OCI-LY7 (cell line): ENCODE data around the gene MGST3. TPM values are rescaled to one million over a fixed set of nuclear protein-coding genes. Genes with fewer than 3 reads are reported as not detected.

Source experiments
- Bru-seq: library from RNA; stranded (reverse); fragments of 400-500 nt; gene quantifications from one replicate; lab custom pipeline; 2021; lab: Mats Ljungman, UMichigan
- BruChase-seq, 2 experiments: library from RNA; stranded (reverse); fragments of 400-500 nt; gene quantifications; one replicate each; lab custom pipeline; 2021; lab: Mats Ljungman, UMichigan
- BruUV-seq: library from RNA; stranded (reverse); fragments of 400-500 nt; replicated peaks from 2 replicates; lab custom pipeline; 2021; lab: Mats Ljungman, UMichigan
- CTCF ChIA-PET: fragments of 300-600 bp; sonication (Branson Sonifier 250); formaldehyde crosslinking; loops from one replicate; lab custom pipeline; 2022; ENCODE audit warnings: antibody characterized with exemption; ENCODE audit not compliant: unreplicated experiment; lab: Charles Lee
- POLR2A ChIA-PET: fragments of 300-600 bp; sonication (Branson Sonifier 250); formaldehyde crosslinking; loops from one replicate; lab custom pipeline; 2022; ENCODE audit warnings: antibody characterized with exemption; lab: Charles Lee
- DNase-seq: peaks from one replicate; pipeline ENCODE4 v3.0.0-alpha.2; 2015; ENCODE audit warnings: low spot score
- H2AFZ ChIP-seq: fragments of 200-600 bp; sonication (generic), shearing (Covaris generic); 2 replicates; pipeline ENCODE4 v1.6.1; 2014; ENCODE audit warnings: mild to moderate bottlenecking, antibody characterized with exemption, low read length, moderate library complexity
- H3K27ac ChIP-seq: fragments of 200-600 bp; sonication (generic); 2 replicates; pipeline ENCODE4 v1.5.1; 2014; ENCODE audit warnings: mixed run types, low read depth, mild to moderate bottlenecking, moderate library complexity, low read length, inconsistent platforms; ENCODE audit not compliant: poor library complexity, severe bottlenecking
- H3K36me3 ChIP-seq: fragments of 200-600 bp; sonication (generic); 2 replicates; pipeline ENCODE4 v1.6.1; 2014; ENCODE audit warnings: mild to moderate bottlenecking, antibody characterized with exemption, low read length, moderate library complexity, mixed read lengths; ENCODE audit not compliant: insufficient read depth
- H3K4me1 ChIP-seq: fragments of 200-600 bp; sonication (generic); 2 replicates; pipeline ENCODE4 v1.5.1; 2014; ENCODE audit warnings: mild to moderate bottlenecking, low read length; ENCODE audit not compliant: insufficient read depth, poor library complexity, severe bottlenecking
- H3K4me2 ChIP-seq: fragments of 200-600 bp; sonication (generic); 2 replicates; pipeline ENCODE4 v1.6.1; 2014; ENCODE audit warnings: mild to moderate bottlenecking, low read length
- H3K4me3 ChIP-seq: fragments of 200-600 bp; sonication (generic); 2 replicates; pipeline ENCODE4 v1.5.1; 2014; ENCODE audit warnings: mild to moderate bottlenecking, low read depth, low read length; ENCODE audit not compliant: poor library complexity, severe bottlenecking
- H3K79me2 ChIP-seq: fragments of 200-600 bp; sonication (generic); 2 replicates; pipeline ENCODE4 v1.6.1; 2016; ENCODE audit warnings: low read depth, mild to moderate bottlenecking, low read length, moderate library complexity, mixed read lengths; ENCODE audit not compliant: insufficient read depth
- H3K9me2 ChIP-seq: fragments of 200-600 bp; sonication (generic); 2 replicates; pipeline ENCODE4 v1.6.1; 2016; ENCODE audit warnings: mild to moderate bottlenecking, low read length, mixed read lengths; ENCODE audit not compliant: insufficient read depth
- H3K9me3 ChIP-seq: fragments of 200-600 bp; sonication (generic); 2 replicates; pipeline ENCODE4 v1.6.1; 2014; ENCODE audit warnings: mild to moderate bottlenecking, mixed run types, low read length, mixed read lengths
- H4K20me1 ChIP-seq: fragments of 200-600 bp; sonication (generic); 2 replicates; pipeline ENCODE4 v1.6.1; 2014; ENCODE audit warnings: mild to moderate bottlenecking, antibody characterized with exemption, low read length, moderate library complexity, mixed read lengths; ENCODE audit not compliant: insufficient read depth
- EZH2phosphoT487 ChIP-seq: fragments of 200-600 bp; sonication (generic); IDR thresholded peaks from 2 replicates; pipeline ENCODE4 v1.6.1; 2018; ENCODE audit warnings: low read depth, borderline replicate concordance, mild to moderate bottlenecking, mixed run types, antibody characterized with exemption, low read length, moderate library complexity, mixed read lengths
- intact Hi-C: fragments of 100-400 bp; cut with micrococcal nuclease; formaldehyde crosslinking; loops from one replicate; pipeline ENCODE4 v1.10.0; 2022; ENCODE audit not compliant: unreplicated experiment
- long read RNA-seq: library from polyadenylated mRNA; stranded (forward); transcript quantifications from one replicate; pipeline ENCODE4 v2.0.0, GENCODE V29; 2022
- total RNA-seq, 2 experiments: library from RNA; depleted of rRNA in 1 of 2; stranded (reverse); fragments of >200 nt in 1 of 2; shearing (Covaris generic) in 1 of 2; gene quantifications; 2 replicates each; pipeline ENCODE4 v1.2.3, GENCODE V29; 2014 to 2022
- TF ChIP-seq, protein P1 (sequence below): fragments of 200-600 bp; sonication (generic); conservative IDR thresholded peaks from 2 replicates; pipeline ENCODE4 v1.5.1; 2014; ENCODE audit warnings: mild to moderate bottlenecking, antibody characterized with exemption, low read length, moderate library complexity, mixed read lengths

The MGST3 gene
- 95.7 and 127 TPM in 2 replicates for total RNA-seq (2014; rRNA removed; shearing (Covaris generic))
- 115 and 124 TPM in 2 replicates for total RNA-seq (2022)
- Bru-seq, nascent RNA: percentile 71 among the genes with signal in this experiment
- percentile 76 among the genes with signal in this experiment for BruChase-seq, experiment 1, labeled RNA remaining after a 6-hour chase
- percentile 76 among the genes with signal in this experiment for BruChase-seq, experiment 2, labeled RNA remaining after a 2-hour chase
- long read RNA-seq, transcript MGST3-205 (6 exons, 1,015 nt): major isoform, 75 of 86 reads
- long read RNA-seq, partial matches to known transcripts: 3 of 86 reads
- long read RNA-seq, other reads (novel, unspliced or antisense): 8 of 86 reads

DNA sequence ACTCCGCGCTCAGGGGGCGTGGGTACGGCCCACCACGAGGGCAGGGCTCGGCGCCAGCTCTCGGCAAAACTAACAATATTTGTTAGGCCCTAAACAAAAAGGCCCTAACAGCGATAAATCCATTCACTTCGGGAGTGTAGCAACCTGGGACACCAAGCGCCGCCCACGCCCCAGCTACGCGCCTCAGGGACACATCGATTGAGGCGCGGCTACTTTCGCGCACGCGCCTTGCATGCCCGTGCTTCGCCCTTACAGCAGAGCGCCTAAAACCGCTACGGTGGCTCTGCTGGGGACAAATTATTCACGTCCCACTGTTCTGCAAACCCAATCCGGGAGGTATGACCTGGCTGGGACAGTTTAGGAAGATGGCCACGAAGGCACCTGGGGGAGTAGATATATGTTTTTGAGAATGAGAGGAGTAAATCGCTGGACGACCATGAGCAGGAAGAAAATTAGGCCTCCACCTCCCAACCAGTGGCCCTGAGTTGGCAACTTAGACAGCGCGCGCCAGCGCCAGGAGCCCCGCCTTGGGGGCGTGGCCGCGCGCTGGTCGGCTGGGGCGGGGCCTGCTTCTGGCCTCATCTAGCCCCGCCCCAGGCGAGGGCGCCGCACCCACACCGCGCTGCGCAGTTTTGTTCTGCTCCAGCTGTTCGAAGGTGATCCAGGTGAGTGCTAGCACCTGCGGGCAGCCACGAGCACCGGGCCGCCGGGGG is at the start of gene MGST3:
MGST3 (plus strand) TSS at position 606 of the 713 bp plus-strand sequence. CDS start 18,614 bp downstream, outside the sequence.
- no peak for TF ChIP-seq EZH2phosphoT487
- TF ChIP-seq, protein P1, sequence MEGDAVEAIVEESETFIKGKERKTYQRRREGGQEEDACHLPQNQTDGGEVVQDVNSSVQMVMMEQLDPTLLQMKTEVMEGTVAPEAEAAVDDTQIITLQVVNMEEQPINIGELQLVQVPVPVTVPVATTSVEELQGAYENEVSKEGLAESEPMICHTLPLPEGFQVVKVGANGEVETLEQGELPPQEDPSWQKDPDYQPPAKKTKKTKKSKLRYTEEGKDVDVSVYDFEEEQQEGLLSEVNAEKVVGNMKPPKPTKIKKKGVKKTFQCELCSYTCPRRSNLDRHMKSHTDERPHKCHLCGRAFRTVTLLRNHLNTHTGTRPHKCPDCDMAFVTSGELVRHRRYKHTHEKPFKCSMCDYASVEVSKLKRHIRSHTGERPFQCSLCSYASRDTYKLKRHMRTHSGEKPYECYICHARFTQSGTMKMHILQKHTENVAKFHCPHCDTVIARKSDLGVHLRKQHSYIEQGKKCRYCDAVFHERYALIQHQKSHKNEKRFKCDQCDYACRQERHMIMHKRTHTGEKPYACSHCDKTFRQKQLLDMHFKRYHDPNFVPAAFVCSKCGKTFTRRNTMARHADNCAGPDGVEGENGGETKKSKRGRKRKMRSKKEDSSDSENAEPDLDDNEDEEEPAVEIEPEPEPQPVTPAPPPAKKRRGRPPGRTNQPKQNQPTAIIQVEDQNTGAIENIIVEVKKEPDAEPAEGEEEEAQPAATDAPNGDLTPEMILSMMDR: no peak
- no peaks in the 10 kb centered on the region for H4K20me1 ChIP-seq
- H3K79me2 ChIP-seq: peaks cover 33% of the 10 kb centered on the region
- BruUV-seq: no TSS peak
- H3K27ac ChIP-seq: peak within 1 kb of the TSS; percentile 77
- H2AFZ ChIP-seq: peak within 1 kb of the TSS; percentile 91
- intact Hi-C loops: loop anchor here (1.0 to 10.0 kb wide), 4 partner anchors 29 to 198 kb away; partner anchors contain the start of genes ALDH9A1 and TMCO1
- CTCF ChIA-PET: no interaction called here
- H3K9me2 ChIP-seq: no peaks in the 10 kb centered on the region
- peak within 1 kb of the TSS; percentile 97 for H3K4me2 ChIP-seq
- H3K4me1 ChIP-seq: peaks cover 53% of the 10 kb centered on the region
- H3K36me3 ChIP-seq: no peaks in the 10 kb centered on the region
- H3K9me3 ChIP-seq: no peaks in the 10 kb centered on the region
- DNase-seq: peak; percentile 97
- H3K4me3 ChIP-seq: peak within 1 kb of the TSS; percentile 88
- POLR2A ChIA-PET: interaction anchor here (0.6 to 2.7 kb wide), 6 partner anchors 9 to 29 kb away, joined by 3 to 12 read pairs (median 4); no protein-coding TSS in a partner anchor

DNA sequence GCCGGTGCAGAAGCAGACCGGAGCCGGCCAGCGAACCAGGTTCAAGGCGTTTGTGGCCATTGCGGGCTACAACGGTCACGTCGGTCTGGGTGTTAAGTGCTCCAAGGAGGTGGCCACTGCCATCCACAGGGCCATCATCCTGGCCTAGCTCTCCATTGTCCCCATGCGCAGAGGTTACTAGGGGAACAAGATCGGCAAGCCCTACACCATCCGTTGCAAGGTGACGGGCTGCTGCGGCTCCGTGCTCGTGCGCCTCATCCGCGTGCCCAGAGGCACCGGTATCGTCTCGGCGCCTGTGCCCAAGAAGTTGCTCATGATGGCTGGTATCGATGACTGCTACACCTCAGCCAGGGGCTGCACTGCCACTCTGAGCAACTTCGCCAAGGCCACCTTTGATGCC is 49.1 kb upstream of the MGST3 start:
- no TSS peak for BruUV-seq
- Histone ChIP-seq H2AFZ (no peak overlapping the region), H4K20me1 (no peaks in the 10 kb centered on the region), H3K36me3 (no peaks in the 10 kb centered on the region), H3K9me3 (no peaks in the 10 kb centered on the region), H3K4me1 (no peaks in the 10 kb centered on the region), H3K4me2 (no peak overlapping the region), H3K79me2 (no peaks in the 10 kb centered on the region), H3K27ac (no peak overlapping the region), H3K9me2 (no peaks in the 10 kb centered on the region), H3K4me3 (no peak overlapping the region)
- CTCF ChIA-PET: no interaction called here
- POLR2A ChIA-PET: interaction anchor here (0.6 kb wide), 1 partner anchor 77 kb away, joined by 6 read pairs; no protein-coding TSS in a partner anchor
- TF ChIP-seq, protein P1: no peak
- no peak for TF ChIP-seq EZH2phosphoT487
- no peak for DNase-seq
- intact Hi-C loops: no loop called here
